HT-29 (cell line): ENCODE results near the gene PIK3CD. TPM values are rescaled to one million over a fixed set of nuclear protein-coding genes. Genes with fewer than 3 reads are reported as not detected.
"Not testable (repeated sequence)": the region's sequence is repeated elsewhere in the genome, so short reads cannot be mapped to it uniquely, and the experiment has no call there.

ENCODE experiments used
- DNase-seq: peaks from one replicate; pipeline ENCODE4 v3.0.0-alpha.2; 2015; ENCODE audit warnings: low spot score
- total RNA-seq: library from RNA; depleted of rRNA; stranded (reverse); fragments of >200 nt; shearing (Covaris generic); gene quantifications from 2 replicates; pipeline ENCODE4 v1.2.3, GENCODE V29; 2014

PIK3CD gene
- total RNA-seq, 1 experiment from 2014 or later, result 0.05 TPM

- no peak for DNase-seq
Observed at GRCh38 chr1:9732123-9732971, 80.8 kb downstream of the PIK3CD start.

- no peak for DNase-seq
Observed at GRCh38 chr1:9733160-9733789, 81.7 kb downstream of the PIK3CD start.

- DNase-seq, result no peak
Observed at GRCh38 chr1:9735800-9736199, 84.3 kb downstream of the PIK3CD start.

- no peak for DNase-seq
Observed at GRCh38 chr1:9736241-9736640, 84.7 kb downstream of the PIK3CD start.

- DNase-seq, result no peak
Observed at GRCh38 chr1:9737057-9737456, 85.5 kb downstream of the PIK3CD start.

GRCh38 chr1:9737671-9738070 lies 86.1 kb downstream of the PIK3CD start:
- no peak for DNase-seq

GRCh38 chr1:9744106-9744799 lies 92.7 kb downstream of the PIK3CD start:
- no peak for DNase-seq

GRCh38 chr1:9746211-9746610 lies 94.7 kb downstream of the PIK3CD start:
- no peak for DNase-seq

- DNase-seq, result no peak
Observed at GRCh38 chr1:9746651-9747050, 95.1 kb downstream of the PIK3CD start.

GRCh38 chr1:9748391-9748790 lies 96.9 kb downstream of the PIK3CD start:
- not testable (repeated sequence) for DNase-seq

GRCh38 chr1:9749361-9749760 lies 97.8 kb downstream of the PIK3CD start:
- no peak for DNase-seq

GRCh38 chr1:9751971-9752370 lies 100.4 kb downstream of the PIK3CD start:
- no peak for DNase-seq

GRCh38 chr1:9753121-9753531 lies 101.6 kb downstream of the PIK3CD start:
- DNase-seq, result no peak

GRCh38 chr1:9755441-9755995 lies 104.0 kb downstream of the PIK3CD start:
- DNase-seq, result no peak

- DNase-seq, result no peak
Observed at GRCh38 chr1:9758559-9759121, 107.1 kb downstream of the PIK3CD start.

- DNase-seq, result no peak
Observed at GRCh38 chr1:9759939-9760338, 108.4 kb downstream of the PIK3CD start.

- no peak for DNase-seq
Observed at GRCh38 chr1:9760824-9761223, 109.3 kb downstream of the PIK3CD start.

GRCh38 chr1:9761855-9762254 lies 110.3 kb downstream of the PIK3CD start:
- no peak for DNase-seq

- DNase-seq, result not testable (repeated sequence)
Observed at GRCh38 chr1:9762446-9762845, 110.9 kb downstream of the PIK3CD start.

GRCh38 chr1:9763914-9764313 lies 112.4 kb downstream of the PIK3CD start:
- no peak for DNase-seq

GRCh38 chr1:9764550-9764949 lies 113.0 kb downstream of the PIK3CD start:
- DNase-seq, result no peak
